ENCODE measurements around the gene HGFAC. TPM values are rescaled to one million over a fixed set of nuclear protein-coding genes. Genes with fewer than 3 reads are reported as not detected.

Gene HGFAC
- total RNA-seq, 1 experiment from 2014 or later = 0.20 TPM

DNA sequence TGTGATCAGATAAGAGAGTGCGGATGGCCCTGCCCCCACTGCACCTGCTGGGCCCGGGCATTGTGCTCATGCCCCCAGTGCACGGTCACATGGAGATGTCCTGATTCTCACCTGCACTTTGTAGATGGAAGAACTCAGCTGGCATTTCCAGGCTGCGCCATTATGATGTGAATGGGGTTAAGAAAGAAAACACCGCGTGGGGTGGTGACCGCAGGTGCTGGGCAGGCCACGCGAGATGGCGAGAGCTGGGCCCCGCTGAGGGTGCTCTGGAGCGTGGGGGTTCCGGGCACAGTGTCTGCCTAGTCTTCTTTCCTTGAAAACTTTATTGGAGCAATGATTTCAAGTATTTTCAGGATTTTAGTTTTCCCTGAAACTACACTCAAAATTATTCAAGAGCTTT is 17.8 kb upstream of the HGFAC start:
- H3K27ac Mint-ChIP-seq = no peak overlapping the region
- ATAC-seq (no peak), DNase-seq (ENCODE audit: low spot score) (no peak)
- CTCF ChIA-PET = interaction anchor here (1.8 kb wide), 1 partner anchor 11 kb away, joined by 7 read pairs; no protein-coding TSS in a partner anchor
- POLR2A ChIA-PET = no interaction called here
- H3K9me3 Mint-ChIP-seq = no peaks in the 10 kb centered on the region
- TF ChIP-seq SP1 (CRISPR knock-in tag; conservative IDR thresholded peaks at IDR 0.05) (no peak), ZNF263 (CRISPR knock-in tag; IDR thresholded peaks at IDR 0.05; ENCODE audit: low read depth) (no peak)
- H3K4me1 Mint-ChIP-seq = no peaks in the 10 kb centered on the region
- no peaks in the 10 kb centered on the region for H3K36me3 Mint-ChIP-seq
- H3K4me3 Mint-ChIP-seq = no peak overlapping the region
- H3K27me3 Mint-ChIP-seq (ENCODE audit: low read depth) = no peaks in the 10 kb centered on the region

DNA sequence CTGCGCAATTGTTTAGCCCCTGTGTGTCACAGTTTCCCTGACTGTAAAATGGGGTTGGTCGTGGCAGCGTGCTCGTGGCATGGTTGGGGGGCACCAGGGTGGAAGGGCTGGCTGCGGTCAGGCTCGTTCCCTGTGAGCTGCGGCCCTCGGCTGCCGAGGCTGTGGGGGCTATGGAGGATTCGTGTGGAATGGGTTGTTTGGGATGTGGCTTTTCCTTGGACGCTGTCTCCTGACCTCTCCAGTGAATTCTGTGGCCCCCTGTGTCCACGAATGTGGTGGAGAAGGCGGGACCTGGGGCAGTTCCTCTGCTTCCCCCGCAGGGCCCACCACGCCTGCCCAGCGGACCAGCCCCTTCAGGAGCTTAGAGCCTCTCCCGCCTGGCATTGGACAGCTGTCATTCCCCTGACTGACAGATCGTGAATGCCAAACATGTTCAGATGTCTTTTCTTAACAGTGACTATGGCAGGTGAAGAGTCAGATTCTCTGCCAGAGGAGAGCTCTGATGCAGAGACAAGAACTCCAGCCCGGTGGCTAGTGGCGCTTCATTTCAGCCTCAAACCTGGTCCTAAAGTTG is 17.2 kb upstream of the HGFAC start:
- Mint-ChIP-seq H3K27me3 (ENCODE audit: low read depth) (no peaks in the 10 kb centered on the region), H3K9me3 (no peaks in the 10 kb centered on the region), H3K27ac (no peak overlapping the region), H3K4me1 (no peaks in the 10 kb centered on the region), H3K4me3 (no peak overlapping the region), H3K36me3 (no peaks in the 10 kb centered on the region)
- ChIA-PET CTCF (interaction anchor here (1.0 to 1.8 kb wide), 3 partner anchors 10 to 106 kb away, joined by 3 to 7 read pairs (median 6); no protein-coding TSS in a partner anchor), POLR2A (no interaction called here)
- DNase-seq (ENCODE audit: low spot score) = no peak
- TF ChIP-seq, protein P1, sequence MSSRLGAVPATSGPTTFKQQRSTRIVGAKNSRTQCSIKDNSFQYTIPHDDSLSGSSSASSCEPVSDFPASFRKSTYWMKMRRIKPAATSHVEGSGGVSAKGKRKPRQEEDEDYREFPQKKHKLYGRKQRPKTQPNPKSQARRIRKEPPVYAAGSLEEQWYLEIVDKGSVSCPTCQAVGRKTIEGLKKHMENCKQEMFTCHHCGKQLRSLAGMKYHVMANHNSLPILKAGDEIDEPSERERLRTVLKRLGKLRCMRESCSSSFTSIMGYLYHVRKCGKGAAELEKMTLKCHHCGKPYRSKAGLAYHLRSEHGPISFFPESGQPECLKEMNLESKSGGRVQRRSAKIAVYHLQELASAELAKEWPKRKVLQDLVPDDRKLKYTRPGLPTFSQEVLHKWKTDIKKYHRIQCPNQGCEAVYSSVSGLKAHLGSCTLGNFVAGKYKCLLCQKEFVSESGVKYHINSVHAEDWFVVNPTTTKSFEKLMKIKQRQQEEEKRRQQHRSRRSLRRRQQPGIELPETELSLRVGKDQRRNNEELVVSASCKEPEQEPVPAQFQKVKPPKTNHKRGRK (CRISPR knock-in tag; IDR thresholded peaks at IDR 0.05; ENCODE audit: borderline replicate concordance) = no peak
- TF ChIP-seq SMAD4 (CRISPR knock-in tag; IDR thresholded peaks at IDR 0.05) (no peak), FOXK1 (CRISPR knock-in tag; IDR thresholded peaks at IDR 0.05) (no peak), ZNF671 (CRISPR knock-in tag; IDR thresholded peaks at IDR 0.05) (no peak), ZNF416 (CRISPR knock-in tag; IDR thresholded peaks at IDR 0.05) (no peak), FOXJ3 (CRISPR knock-in tag; IDR thresholded peaks at IDR 0.05; ENCODE audit: borderline replicate concordance) (no peak), RELA (CRISPR knock-in tag; IDR thresholded peaks at IDR 0.05; ENCODE audit: borderline replicate concordance) (no peak), MYBL2 (CRISPR knock-in tag; IDR thresholded peaks at IDR 0.05) (no peak), PRRX2 (CRISPR knock-in tag; IDR thresholded peaks at IDR 0.05) (no peak)
- TF ChIP-seq, protein P2, sequence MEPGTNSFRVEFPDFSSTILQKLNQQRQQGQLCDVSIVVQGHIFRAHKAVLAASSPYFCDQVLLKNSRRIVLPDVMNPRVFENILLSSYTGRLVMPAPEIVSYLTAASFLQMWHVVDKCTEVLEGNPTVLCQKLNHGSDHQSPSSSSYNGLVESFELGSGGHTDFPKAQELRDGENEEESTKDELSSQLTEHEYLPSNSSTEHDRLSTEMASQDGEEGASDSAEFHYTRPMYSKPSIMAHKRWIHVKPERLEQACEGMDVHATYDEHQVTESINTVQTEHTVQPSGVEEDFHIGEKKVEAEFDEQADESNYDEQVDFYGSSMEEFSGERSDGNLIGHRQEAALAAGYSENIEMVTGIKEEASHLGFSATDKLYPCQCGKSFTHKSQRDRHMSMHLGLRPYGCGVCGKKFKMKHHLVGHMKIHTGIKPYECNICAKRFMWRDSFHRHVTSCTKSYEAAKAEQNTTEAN (CRISPR knock-in tag; IDR thresholded peaks at IDR 0.05) = no peak
- TF ChIP-seq, protein P3, sequence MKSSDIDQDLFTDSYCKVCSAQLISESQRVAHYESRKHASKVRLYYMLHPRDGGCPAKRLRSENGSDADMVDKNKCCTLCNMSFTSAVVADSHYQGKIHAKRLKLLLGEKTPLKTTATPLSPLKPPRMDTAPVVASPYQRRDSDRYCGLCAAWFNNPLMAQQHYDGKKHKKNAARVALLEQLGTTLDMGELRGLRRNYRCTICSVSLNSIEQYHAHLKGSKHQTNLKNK (CRISPR knock-in tag; IDR thresholded peaks at IDR 0.05) = no peak
- TF ChIP-seq, protein P4, sequence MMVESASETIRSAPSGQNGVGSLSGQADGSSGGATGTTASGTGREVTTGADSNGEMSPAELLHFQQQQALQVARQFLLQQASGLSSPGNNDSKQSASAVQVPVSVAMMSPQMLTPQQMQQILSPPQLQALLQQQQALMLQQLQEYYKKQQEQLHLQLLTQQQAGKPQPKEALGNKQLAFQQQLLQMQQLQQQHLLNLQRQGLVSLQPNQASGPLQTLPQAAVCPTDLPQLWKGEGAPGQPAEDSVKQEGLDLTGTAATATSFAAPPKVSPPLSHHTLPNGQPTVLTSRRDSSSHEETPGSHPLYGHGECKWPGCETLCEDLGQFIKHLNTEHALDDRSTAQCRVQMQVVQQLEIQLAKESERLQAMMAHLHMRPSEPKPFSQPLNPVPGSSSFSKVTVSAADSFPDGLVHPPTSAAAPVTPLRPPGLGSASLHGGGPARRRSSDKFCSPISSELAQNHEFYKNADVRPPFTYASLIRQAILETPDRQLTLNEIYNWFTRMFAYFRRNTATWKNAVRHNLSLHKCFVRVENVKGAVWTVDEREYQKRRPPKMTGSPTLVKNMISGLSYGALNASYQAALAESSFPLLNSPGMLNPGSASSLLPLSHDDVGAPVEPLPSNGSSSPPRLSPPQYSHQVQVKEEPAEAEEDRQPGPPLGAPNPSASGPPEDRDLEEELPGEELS (CRISPR knock-in tag; IDR thresholded peaks at IDR 0.05) = no peak
- no peak for ATAC-seq

DNA sequence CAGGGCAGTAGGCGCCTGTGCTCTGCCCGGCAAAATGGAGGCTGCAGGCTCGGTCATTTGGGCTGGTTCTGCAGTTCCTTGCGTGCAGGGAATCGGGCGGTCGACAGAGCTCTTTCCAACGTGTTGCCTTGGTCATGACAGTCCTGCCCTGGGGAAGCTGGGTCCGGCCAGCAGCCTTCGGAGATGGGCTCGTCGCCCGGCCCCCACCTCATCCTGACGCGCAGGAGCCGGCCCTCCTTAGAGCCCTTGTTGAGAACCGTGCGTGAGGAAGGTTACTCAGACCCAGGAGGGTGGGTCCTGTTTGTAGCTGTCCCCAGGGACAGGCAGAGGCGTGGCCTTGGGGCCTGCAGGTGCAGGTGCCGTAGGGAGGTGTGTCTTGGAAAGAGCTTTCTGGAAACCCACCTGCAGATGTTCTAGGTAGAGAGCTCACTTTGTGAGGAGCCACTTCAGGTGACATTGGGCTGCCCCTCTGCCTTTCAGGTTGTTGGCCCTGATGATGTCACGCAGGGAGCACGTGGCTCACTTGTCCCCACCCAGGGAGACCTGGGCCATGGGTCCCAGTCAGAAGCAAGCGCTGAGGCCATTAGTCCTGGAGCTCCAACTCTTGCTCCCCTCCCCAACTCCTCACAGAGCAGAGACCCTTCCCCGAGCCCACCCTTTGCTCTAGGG is 15.2 kb upstream of the HGFAC start:
- DNase-seq (ENCODE audit: low spot score) = no peak
- POLR2A ChIA-PET = no interaction called here
- Mint-ChIP-seq H3K27ac (no peak overlapping the region), H3K36me3 (no peaks in the 10 kb centered on the region), H3K27me3 (ENCODE audit: low read depth) (no peaks in the 10 kb centered on the region), H3K4me1 (no peaks in the 10 kb centered on the region), H3K4me3 (no peak overlapping the region), H3K9me3 (no peaks in the 10 kb centered on the region)
- CTCF ChIA-PET = interaction anchor here (1.0 to 2.5 kb wide), 7 partner anchors 8 to 108 kb away, joined by 3 to 11 read pairs (median 6); no protein-coding TSS in a partner anchor
- ATAC-seq = no peak
- TF ChIP-seq, protein P5, sequence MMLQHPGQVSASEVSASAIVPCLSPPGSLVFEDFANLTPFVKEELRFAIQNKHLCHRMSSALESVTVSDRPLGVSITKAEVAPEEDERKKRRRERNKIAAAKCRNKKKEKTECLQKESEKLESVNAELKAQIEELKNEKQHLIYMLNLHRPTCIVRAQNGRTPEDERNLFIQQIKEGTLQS (CRISPR knock-in tag; conservative IDR thresholded peaks at IDR 0.05) = no peak
- TF ChIP-seq, protein P6, sequence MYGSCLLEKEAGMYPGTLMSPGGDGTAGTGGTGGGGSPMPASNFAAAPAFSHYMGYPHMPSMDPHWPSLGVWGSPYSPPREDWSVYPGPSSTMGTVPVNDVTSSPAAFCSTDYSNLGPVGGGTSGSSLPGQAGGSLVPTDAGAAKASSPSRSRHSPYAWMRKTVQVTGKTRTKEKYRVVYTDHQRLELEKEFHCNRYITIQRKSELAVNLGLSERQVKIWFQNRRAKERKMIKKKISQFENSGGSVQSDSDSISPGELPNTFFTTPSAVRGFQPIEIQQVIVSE (CRISPR knock-in tag; IDR thresholded peaks at IDR 0.05; ENCODE audit: borderline replicate concordance) = no peak
- no peak for TF ChIP-seq ATF1 (CRISPR knock-in tag; IDR thresholded peaks at IDR 0.05)
- TF ChIP-seq, protein P7, sequence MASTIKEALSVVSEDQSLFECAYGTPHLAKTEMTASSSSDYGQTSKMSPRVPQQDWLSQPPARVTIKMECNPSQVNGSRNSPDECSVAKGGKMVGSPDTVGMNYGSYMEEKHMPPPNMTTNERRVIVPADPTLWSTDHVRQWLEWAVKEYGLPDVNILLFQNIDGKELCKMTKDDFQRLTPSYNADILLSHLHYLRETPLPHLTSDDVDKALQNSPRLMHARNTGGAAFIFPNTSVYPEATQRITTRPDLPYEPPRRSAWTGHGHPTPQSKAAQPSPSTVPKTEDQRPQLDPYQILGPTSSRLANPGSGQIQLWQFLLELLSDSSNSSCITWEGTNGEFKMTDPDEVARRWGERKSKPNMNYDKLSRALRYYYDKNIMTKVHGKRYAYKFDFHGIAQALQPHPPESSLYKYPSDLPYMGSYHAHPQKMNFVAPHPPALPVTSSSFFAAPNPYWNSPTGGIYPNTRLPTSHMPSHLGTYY (CRISPR knock-in tag; IDR thresholded peaks at IDR 0.05) = no peak
- TF ChIP-seq, protein P4 (CRISPR knock-in tag; IDR thresholded peaks at IDR 0.05) = no peak
- TF ChIP-seq, protein P8, sequence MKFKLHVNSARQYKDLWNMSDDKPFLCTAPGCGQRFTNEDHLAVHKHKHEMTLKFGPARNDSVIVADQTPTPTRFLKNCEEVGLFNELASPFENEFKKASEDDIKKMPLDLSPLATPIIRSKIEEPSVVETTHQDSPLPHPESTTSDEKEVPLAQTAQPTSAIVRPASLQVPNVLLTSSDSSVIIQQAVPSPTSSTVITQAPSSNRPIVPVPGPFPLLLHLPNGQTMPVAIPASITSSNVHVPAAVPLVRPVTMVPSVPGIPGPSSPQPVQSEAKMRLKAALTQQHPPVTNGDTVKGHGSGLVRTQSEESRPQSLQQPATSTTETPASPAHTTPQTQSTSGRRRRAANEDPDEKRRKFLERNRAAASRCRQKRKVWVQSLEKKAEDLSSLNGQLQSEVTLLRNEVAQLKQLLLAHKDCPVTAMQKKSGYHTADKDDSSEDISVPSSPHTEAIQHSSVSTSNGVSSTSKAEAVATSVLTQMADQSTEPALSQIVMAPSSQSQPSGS (CRISPR knock-in tag; IDR thresholded peaks at IDR 0.05; ENCODE audit: borderline replicate concordance, low read depth) = no peak

Measured in WTC11 (cell line).